ENCODE results near the gene PHRF1.

GRCh38 chr11:538431-539051 lies 37.7 kb upstream of the PHRF1 start:
- TF ChIP-seq CTCF (IDR thresholded peaks at IDR 0.05) (no peak), POLR2AphosphoS5 (IDR thresholded peaks at IDR 0.05) (no peak)
